ENCODE results near the gene PTPRN2. TPM values are rescaled to one million over a fixed set of nuclear protein-coding genes. Genes with fewer than 3 reads are reported as not detected.

PTPRN2 gene
- polyA plus RNA-seq, 1 experiment = 0.02 TPM

DNA sequence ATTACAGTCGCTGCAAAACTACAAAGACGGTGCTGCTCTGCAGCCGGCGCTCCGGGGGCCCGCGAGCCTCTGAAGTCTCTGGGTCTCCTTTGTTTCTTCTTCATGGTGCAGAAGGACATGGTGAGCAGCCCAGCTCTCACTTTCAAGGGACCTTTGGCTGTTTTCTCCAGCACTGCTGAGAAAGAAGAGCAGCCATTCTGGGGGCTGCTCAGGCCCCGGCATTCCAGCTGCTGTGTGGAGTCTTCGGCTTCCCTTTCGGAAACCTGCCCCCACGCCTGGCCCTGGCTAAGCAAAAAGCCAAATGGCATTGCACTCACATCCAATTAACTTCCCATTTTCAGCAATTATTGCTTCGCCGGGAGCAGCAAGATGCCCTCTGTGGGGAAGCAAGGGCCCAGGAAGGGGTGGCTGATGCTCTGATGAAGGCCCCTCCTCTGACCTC is 555.7 kb downstream of the PTPRN2 start:
- TF ChIP-seq, protein P1, sequence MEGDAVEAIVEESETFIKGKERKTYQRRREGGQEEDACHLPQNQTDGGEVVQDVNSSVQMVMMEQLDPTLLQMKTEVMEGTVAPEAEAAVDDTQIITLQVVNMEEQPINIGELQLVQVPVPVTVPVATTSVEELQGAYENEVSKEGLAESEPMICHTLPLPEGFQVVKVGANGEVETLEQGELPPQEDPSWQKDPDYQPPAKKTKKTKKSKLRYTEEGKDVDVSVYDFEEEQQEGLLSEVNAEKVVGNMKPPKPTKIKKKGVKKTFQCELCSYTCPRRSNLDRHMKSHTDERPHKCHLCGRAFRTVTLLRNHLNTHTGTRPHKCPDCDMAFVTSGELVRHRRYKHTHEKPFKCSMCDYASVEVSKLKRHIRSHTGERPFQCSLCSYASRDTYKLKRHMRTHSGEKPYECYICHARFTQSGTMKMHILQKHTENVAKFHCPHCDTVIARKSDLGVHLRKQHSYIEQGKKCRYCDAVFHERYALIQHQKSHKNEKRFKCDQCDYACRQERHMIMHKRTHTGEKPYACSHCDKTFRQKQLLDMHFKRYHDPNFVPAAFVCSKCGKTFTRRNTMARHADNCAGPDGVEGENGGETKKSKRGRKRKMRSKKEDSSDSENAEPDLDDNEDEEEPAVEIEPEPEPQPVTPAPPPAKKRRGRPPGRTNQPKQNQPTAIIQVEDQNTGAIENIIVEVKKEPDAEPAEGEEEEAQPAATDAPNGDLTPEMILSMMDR (IDR thresholded peaks at IDR 0.05; ENCODE audit: low read depth, low read length) = no peak
- CTCF ChIA-PET = no interaction called here
- POLR2A ChIA-PET = no interaction called here

DNA sequence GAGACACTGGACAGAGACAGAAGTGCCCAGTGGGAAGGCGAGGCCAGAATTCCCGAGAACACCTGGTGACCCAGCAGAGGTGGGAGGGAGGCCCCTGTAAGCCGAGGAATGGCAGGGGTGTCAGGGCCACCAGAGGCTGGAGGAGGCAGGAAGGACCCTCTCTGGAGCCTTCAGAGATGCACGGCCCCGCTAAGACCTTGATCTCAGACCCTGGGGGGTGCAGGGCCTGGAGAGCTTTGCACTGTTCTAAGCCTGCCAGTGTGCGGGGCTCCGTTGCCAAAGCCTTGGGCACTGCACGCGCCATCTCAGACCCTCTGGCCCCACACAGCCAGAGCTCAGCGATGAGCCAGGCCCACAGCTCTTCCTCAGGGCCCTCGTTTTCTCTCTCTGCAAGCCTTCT is 557.1 kb downstream of the PTPRN2 start:
- DNase-seq (ENCODE audit: low read depth, low spot score) = no peak
- Histone ChIP-seq H3K27ac (ENCODE audit: low read depth, low read length) (no peak overlapping the region), H3K4me3 (ENCODE audit: low read depth, low read length) (no peak overlapping the region), H3K27me3 (ENCODE audit: control insufficient read depth, insufficient read depth, low read length) (no peaks in the 10 kb centered on the region), H3K9me3 (ENCODE audit: control insufficient read depth, insufficient read depth, low read length) (peaks cover 91% of the 10 kb centered on the region)
- ChIA-PET CTCF (no interaction called here), POLR2A (no interaction called here)
- TF ChIP-seq, protein P1 (IDR thresholded peaks at IDR 0.05; ENCODE audit: low read depth, low read length) = no peak

More for the DNA sequence above, 555.7 kb downstream of the PTPRN2 start:
- Histone ChIP-seq H3K4me3 (ENCODE audit: low read depth, low read length) (no peak overlapping the region), H3K27ac (ENCODE audit: low read depth, low read length) (no peak overlapping the region), H3K27me3 (ENCODE audit: control insufficient read depth, insufficient read depth, low read length) (no peaks in the 10 kb centered on the region), H3K9me3 (ENCODE audit: control insufficient read depth, insufficient read depth, low read length) (peaks cover 77% of the 10 kb centered on the region)
- DNase-seq (ENCODE audit: low read depth, low spot score) = no peak

DNA sequence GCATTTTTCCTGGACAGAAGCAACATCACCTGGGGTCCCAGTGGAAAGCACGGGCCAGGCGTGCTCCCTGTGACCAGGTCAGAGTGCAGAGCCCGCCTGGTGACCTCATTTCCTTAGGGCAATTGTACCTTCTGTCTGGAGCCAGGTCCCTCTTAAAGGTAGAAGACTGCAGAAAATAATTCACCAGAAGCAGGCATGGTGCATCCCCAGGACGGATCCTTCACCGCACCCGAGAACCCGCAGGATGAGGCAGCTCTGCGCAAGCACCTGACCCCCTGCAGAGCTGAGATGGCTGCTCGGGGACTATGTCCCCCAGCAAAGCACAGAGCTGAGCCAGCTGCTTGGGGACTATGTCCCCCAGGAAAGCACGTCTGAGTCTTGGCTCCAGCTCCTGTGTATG is 557.6 kb downstream of the PTPRN2 start:
- Histone ChIP-seq H3K4me3 (ENCODE audit: low read depth, low read length) (no peak overlapping the region), H3K9me3 (ENCODE audit: control insufficient read depth, insufficient read depth, low read length) (peaks cover 90% of the 10 kb centered on the region), H3K27ac (ENCODE audit: low read depth, low read length) (no peak overlapping the region), H3K27me3 (ENCODE audit: control insufficient read depth, insufficient read depth, low read length) (no peaks in the 10 kb centered on the region)
- POLR2A ChIA-PET = no interaction called here
- CTCF ChIA-PET = no interaction called here
- TF ChIP-seq, protein P1 (IDR thresholded peaks at IDR 0.05; ENCODE audit: low read depth, low read length) = no peak
- DNase-seq (ENCODE audit: low read depth, low spot score) = no peak

DNA sequence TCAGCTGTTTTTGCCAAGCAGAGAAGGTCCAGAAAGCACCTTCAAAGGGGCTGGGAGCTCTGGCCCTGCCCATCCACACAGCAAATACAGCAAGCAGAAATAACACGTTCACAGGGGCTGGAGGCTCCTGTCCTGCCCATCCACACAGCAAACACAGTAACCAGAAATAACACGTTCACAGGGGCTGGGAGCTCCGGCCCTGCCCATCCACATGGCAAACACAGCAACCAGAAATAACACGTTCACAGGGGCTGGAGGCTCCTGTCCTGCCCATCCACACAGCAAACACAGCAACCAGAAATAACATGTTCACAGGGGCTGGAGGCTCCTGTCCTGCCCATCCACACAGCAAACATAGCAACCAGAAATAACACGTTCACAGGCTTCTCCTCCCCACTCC is 558.1 kb downstream of the PTPRN2 start:
- TF ChIP-seq, protein P1 (IDR thresholded peaks at IDR 0.05; ENCODE audit: low read depth, low read length) = no peak
- POLR2A ChIA-PET = no interaction called here
- H3K9me3 ChIP-seq (ENCODE audit: control insufficient read depth, insufficient read depth, low read length) = peaks cover 91% of the 10 kb centered on the region
- CTCF ChIA-PET = no interaction called here
- no peak for DNase-seq (ENCODE audit: low read depth, low spot score)
- no peak overlapping the region for H3K4me3 ChIP-seq (ENCODE audit: low read depth, low read length)
- no peak overlapping the region for H3K27ac ChIP-seq (ENCODE audit: low read depth, low read length)
- H3K27me3 ChIP-seq (ENCODE audit: control insufficient read depth, insufficient read depth, low read length) = no peaks in the 10 kb centered on the region

DNA sequence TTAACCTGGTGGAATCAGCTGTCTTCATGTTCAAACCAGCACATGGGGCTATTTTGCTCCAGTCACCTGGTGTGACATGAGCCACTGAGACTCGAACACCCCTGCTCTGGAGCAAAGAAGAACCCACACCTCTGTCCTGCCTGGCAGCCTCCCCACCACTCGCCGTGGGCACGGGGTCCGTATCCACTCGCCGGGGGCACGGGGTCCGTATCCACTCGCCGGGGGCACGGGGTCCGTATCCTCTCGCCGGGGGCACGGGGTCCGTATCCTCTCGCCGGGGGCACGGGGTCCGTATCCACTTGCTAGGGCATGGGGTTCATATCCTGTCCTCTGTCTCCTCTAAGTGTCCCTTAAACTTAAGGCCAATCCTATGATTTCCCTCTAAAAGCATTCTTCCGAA is 558.7 kb downstream of the PTPRN2 start:
- no peak for DNase-seq (ENCODE audit: low read depth, low spot score)
- POLR2A ChIA-PET = no interaction called here
- H3K4me3 ChIP-seq (ENCODE audit: low read depth, low read length) = no peak overlapping the region
- peaks cover 91% of the 10 kb centered on the region for H3K9me3 ChIP-seq (ENCODE audit: control insufficient read depth, insufficient read depth, low read length)
- TF ChIP-seq, protein P1 (IDR thresholded peaks at IDR 0.05; ENCODE audit: low read depth, low read length) = no peak
- no peaks in the 10 kb centered on the region for H3K27me3 ChIP-seq (ENCODE audit: control insufficient read depth, insufficient read depth, low read length)
- CTCF ChIA-PET = no interaction called here
- no peak overlapping the region for H3K27ac ChIP-seq (ENCODE audit: low read depth, low read length)
